ENCODE data around the gene TBC1D5.
"Not testable (repeated sequence)": the region's sequence is repeated elsewhere in the genome, so short reads cannot be mapped to it uniquely, and the experiment has no call there.

Gene TBC1D5

GRCh38 chr3:17394541-17395155, 347.8 kb downstream of the TBC1D5 start:
- Histone ChIP-seq H3K27me3 (ENCODE audit: control insufficient read depth, insufficient read depth, low read length) (no peaks in the 10 kb centered on the region), H3K4me1 (ENCODE audit: control insufficient read depth, insufficient read depth, low read length) (no peaks in the 10 kb centered on the region), H3K4me3 (ENCODE audit: low read length) (no peak overlapping the region), H3K9me3 (ENCODE audit: control insufficient read depth, insufficient read depth, low read length) (no peaks in the 10 kb centered on the region), H3K36me3 (ENCODE audit: control insufficient read depth, insufficient read depth, low read length) (no peaks in the 10 kb centered on the region), H3K27ac (ENCODE audit: low read length) (no peak overlapping the region)
- no peak for DNase-seq (ENCODE audit: low read depth, low spot score)
- no CpG with 5 or more reads among the region's 5 CpGs for WGBS (ENCODE audit: insufficient coverage, insufficient read length)

GRCh38 chr3:17392516-17392915, 349.9 kb downstream of the TBC1D5 start:
- no CpG with 5 or more reads among the region's 5 CpGs for WGBS (ENCODE audit: insufficient coverage, insufficient read length)
- not testable (repeated sequence) for DNase-seq (ENCODE audit: low read depth, low spot score); H3K9me3 ChIP-seq (ENCODE audit: control insufficient read depth, insufficient read depth, low read length); H3K36me3 ChIP-seq (ENCODE audit: control insufficient read depth, insufficient read depth, low read length); H3K4me1 ChIP-seq (ENCODE audit: control insufficient read depth, insufficient read depth, low read length); H3K4me3 ChIP-seq (ENCODE audit: low read length); H3K27me3 ChIP-seq (ENCODE audit: control insufficient read depth, insufficient read depth, low read length); H3K27ac ChIP-seq (ENCODE audit: low read length)

DNA sequence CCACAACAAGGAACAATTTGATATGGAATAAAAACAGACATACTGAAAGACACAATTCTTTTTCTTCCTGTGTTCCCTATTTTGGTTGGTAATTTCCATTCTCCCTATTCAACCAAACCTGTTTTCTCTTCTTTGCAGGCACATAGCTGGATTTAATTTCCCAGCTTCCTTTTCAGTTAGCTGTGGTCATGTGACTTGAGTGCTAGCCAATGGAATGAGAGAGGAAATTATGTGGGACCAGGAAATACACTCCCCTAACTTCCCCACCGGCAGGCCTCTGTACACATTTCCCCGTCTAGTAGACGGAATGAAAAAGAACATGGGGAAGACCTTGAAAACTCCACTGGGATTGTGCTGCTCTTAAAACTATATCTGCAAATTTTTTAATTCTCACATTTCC, 351.6 kb downstream of the TBC1D5 start:
- Histone ChIP-seq H3K9me3 (ENCODE audit: control insufficient read depth, insufficient read depth, low read length) (no peaks in the 10 kb centered on the region), H3K4me1 (ENCODE audit: control insufficient read depth, insufficient read depth, low read length) (no peaks in the 10 kb centered on the region), H3K4me3 (ENCODE audit: low read length) (no peak overlapping the region), H3K27me3 (ENCODE audit: control insufficient read depth, insufficient read depth, low read length) (no peaks in the 10 kb centered on the region), H3K27ac (ENCODE audit: low read length) (no peak overlapping the region), H3K36me3 (ENCODE audit: control insufficient read depth, insufficient read depth, low read length) (no peaks in the 10 kb centered on the region)
- no CpG with 5 or more reads among the region's 3 CpGs for WGBS (ENCODE audit: insufficient coverage, insufficient read length)
- no peak for DNase-seq (ENCODE audit: low read depth, low spot score)

DNA sequence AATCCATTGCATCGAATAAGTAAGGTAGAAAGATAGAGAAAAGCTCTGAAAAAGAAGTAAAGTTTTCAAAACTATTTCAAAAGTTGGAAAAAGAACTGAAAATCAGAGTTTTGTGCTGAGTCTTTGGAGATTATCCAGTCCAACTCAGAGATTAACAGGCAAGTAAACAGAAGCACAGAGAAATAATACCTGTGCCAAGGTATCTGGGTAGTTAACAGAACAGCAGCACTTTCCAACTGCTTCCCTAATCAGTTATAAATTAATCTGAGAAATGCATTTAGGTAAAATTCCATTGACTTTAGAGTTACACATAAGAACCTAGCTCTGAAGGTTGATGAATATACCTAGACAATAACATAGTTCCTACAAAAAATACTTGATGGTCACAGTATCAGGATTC, 355.3 kb downstream of the TBC1D5 start:
- Histone ChIP-seq H3K9me3 (ENCODE audit: control insufficient read depth, insufficient read depth, low read length) (no peaks in the 10 kb centered on the region), H3K4me3 (ENCODE audit: low read length) (no peak overlapping the region), H3K27me3 (ENCODE audit: control insufficient read depth, insufficient read depth, low read length) (no peaks in the 10 kb centered on the region), H3K4me1 (ENCODE audit: control insufficient read depth, insufficient read depth, low read length) (no peaks in the 10 kb centered on the region), H3K36me3 (ENCODE audit: control insufficient read depth, insufficient read depth, low read length) (no peaks in the 10 kb centered on the region), H3K27ac (ENCODE audit: low read length) (no peak overlapping the region)
- no CpG with 5 or more reads among the region's 1 CpG for WGBS (ENCODE audit: insufficient coverage, insufficient read length)
- DNase-seq (ENCODE audit: low read depth, low spot score), result no peak

GRCh38 chr3:17386432-17386831, 356.0 kb downstream of the TBC1D5 start:
- no peak overlapping the region for H3K4me3 ChIP-seq (ENCODE audit: low read length)
- no peaks in the 10 kb centered on the region for H3K36me3 ChIP-seq (ENCODE audit: control insufficient read depth, insufficient read depth, low read length)
- H3K27ac ChIP-seq (ENCODE audit: low read length), result no peak overlapping the region
- H3K9me3 ChIP-seq (ENCODE audit: control insufficient read depth, insufficient read depth, low read length), result no peaks in the 10 kb centered on the region
- H3K27me3 ChIP-seq (ENCODE audit: control insufficient read depth, insufficient read depth, low read length), result no peaks in the 10 kb centered on the region
- no CpG with 5 or more reads among the region's 8 CpGs for WGBS (ENCODE audit: insufficient coverage, insufficient read length)
- no peaks in the 10 kb centered on the region for H3K4me1 ChIP-seq (ENCODE audit: control insufficient read depth, insufficient read depth, low read length)
- DNase-seq (ENCODE audit: low read depth, low spot score), result no peak

DNA sequence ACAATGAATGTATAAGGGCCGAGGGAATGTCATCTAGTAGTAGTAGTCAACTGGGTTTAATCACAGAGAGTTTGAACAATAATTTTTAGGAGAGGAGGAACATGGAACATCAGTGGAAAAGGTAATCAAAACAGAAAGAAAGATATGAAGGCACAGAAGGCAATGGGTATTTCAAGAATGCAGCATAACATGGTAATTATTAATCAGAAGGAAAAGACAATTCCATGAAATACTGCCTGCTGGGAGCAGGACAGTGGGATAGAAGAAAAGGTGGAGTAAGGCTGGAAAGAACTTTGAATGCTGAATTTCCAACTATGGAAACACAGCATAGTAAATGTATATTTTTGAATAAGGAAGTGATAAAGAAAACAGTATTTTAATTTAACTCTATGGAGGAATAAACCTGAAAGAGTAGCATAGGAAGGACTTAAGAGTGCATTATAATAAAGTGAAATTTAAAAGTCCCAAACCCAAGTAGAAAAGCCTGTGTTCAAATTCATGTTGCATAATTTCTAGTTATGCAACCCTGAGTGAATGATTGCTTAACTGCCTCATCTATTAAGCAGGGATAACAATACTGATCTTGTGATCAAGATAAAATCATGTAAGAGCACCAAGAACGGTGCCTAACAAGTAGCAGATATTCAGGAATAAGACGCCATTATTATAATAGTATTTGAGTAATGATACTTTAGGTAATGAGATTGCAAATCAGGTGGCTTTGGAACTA, 357.7 kb downstream of the TBC1D5 start:
- no peak for DNase-seq (ENCODE audit: low read depth, low spot score)
- Histone ChIP-seq H3K36me3 (ENCODE audit: control insufficient read depth, insufficient read depth, low read length) (no peaks in the 10 kb centered on the region), H3K27me3 (ENCODE audit: control insufficient read depth, insufficient read depth, low read length) (no peaks in the 10 kb centered on the region), H3K4me1 (ENCODE audit: control insufficient read depth, insufficient read depth, low read length) (no peaks in the 10 kb centered on the region), H3K27ac (ENCODE audit: low read length) (no peak overlapping the region), H3K4me3 (ENCODE audit: low read length) (no peak overlapping the region), H3K9me3 (ENCODE audit: control insufficient read depth, insufficient read depth, low read length) (no peaks in the 10 kb centered on the region)
- no CpG with 5 or more reads among the region's 3 CpGs for WGBS (ENCODE audit: insufficient coverage, insufficient read length)

- Histone ChIP-seq H3K9me3 (ENCODE audit: control insufficient read depth, insufficient read depth, low read length) (no peaks in the 10 kb centered on the region), H3K4me3 (ENCODE audit: low read length) (no peak overlapping the region), H3K27me3 (ENCODE audit: control insufficient read depth, insufficient read depth, low read length) (no peaks in the 10 kb centered on the region), H3K27ac (ENCODE audit: low read length) (no peak overlapping the region), H3K4me1 (ENCODE audit: control insufficient read depth, insufficient read depth, low read length) (no peaks in the 10 kb centered on the region), H3K36me3 (ENCODE audit: control insufficient read depth, insufficient read depth, low read length) (no peaks in the 10 kb centered on the region)
- WGBS (ENCODE audit: insufficient coverage, insufficient read length), result no CpG with 5 or more reads among the region's 1 CpG
- no peak for DNase-seq (ENCODE audit: low read depth, low spot score)
Observed at GRCh38 chr3:17373304-17373703, 369.1 kb downstream of the TBC1D5 start.

GRCh38 chr3:17372362-17373210, 369.8 kb downstream of the TBC1D5 start:
- no peak overlapping the region for H3K27ac ChIP-seq (ENCODE audit: low read length)
- no peak for DNase-seq (ENCODE audit: low read depth, low spot score)

DNA sequence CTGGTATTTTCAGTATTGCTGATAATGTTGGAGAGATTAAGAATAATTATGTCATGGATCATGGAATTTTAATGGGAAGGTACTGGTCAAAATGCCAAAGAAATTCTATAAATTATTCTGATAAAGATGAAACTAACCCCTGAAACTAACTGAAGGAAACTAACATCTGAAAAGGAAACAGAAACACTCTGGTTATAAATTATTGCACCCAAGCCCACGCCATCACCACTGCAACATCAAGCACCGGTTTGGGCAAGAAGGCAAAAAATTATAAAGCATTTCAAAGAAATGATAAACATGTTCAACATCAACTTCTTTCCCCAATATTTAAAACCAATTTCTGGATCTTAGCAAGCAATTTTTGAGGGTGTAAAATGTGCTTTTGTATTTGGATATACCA, 372.5 kb downstream of the TBC1D5 start:
- no peak for DNase-seq (ENCODE audit: low read depth, low spot score)
- Histone ChIP-seq H3K36me3 (ENCODE audit: control insufficient read depth, insufficient read depth, low read length) (no peaks in the 10 kb centered on the region), H3K27me3 (ENCODE audit: control insufficient read depth, insufficient read depth, low read length) (no peaks in the 10 kb centered on the region), H3K9me3 (ENCODE audit: control insufficient read depth, insufficient read depth, low read length) (no peaks in the 10 kb centered on the region), H3K4me3 (ENCODE audit: low read length) (no peak overlapping the region), H3K27ac (ENCODE audit: low read length) (no peak overlapping the region), H3K4me1 (ENCODE audit: control insufficient read depth, insufficient read depth, low read length) (no peaks in the 10 kb centered on the region)
- WGBS (ENCODE audit: insufficient coverage, insufficient read length), result no CpG with 5 or more reads among the region's 2 CpGs

More at GRCh38 chr3:17372362-17373210, 369.8 kb downstream of the TBC1D5 start:
- H3K4me1 ChIP-seq (ENCODE audit: control insufficient read depth, insufficient read depth, low read length), result no peaks in the 10 kb centered on the region
- H3K9me3 ChIP-seq (ENCODE audit: control insufficient read depth, insufficient read depth, low read length), result no peaks in the 10 kb centered on the region
- no peak overlapping the region for H3K4me3 ChIP-seq (ENCODE audit: low read length)
- no peaks in the 10 kb centered on the region for H3K36me3 ChIP-seq (ENCODE audit: control insufficient read depth, insufficient read depth, low read length)
- WGBS (ENCODE audit: insufficient coverage, insufficient read length), result no CpG with 5 or more reads among the region's 4 CpGs
- no peaks in the 10 kb centered on the region for H3K27me3 ChIP-seq (ENCODE audit: control insufficient read depth, insufficient read depth, low read length)

GRCh38 chr3:17367171-17367570, 375.3 kb downstream of the TBC1D5 start:
- DNase-seq (ENCODE audit: low read depth, low spot score), result no peak
- Histone ChIP-seq H3K9me3 (ENCODE audit: control insufficient read depth, insufficient read depth, low read length) (no peaks in the 10 kb centered on the region), H3K27ac (ENCODE audit: low read length) (no peak overlapping the region), H3K27me3 (ENCODE audit: control insufficient read depth, insufficient read depth, low read length) (no peaks in the 10 kb centered on the region), H3K36me3 (ENCODE audit: control insufficient read depth, insufficient read depth, low read length) (no peaks in the 10 kb centered on the region), H3K4me3 (ENCODE audit: low read length) (no peak overlapping the region), H3K4me1 (ENCODE audit: control insufficient read depth, insufficient read depth, low read length) (no peaks in the 10 kb centered on the region)
- WGBS (ENCODE audit: insufficient coverage, insufficient read length), result no CpG with 5 or more reads among the region's 1 CpG

All from iPS DF 6.9 (cell line).